GM10266 (cell line): Measurements from ENCODE around the gene PHACTR1.

Experiments
- DNase-seq: peaks from one replicate; pipeline ENCODE4 v3.0.0; 2012; ENCODE audit errors: extremely low spot score
- TF ChIP-seq, protein P1 (sequence below): IDR thresholded peaks from 2 replicates; pipeline ENCODE4 v1.5.1; 2012; ENCODE audit warnings: mild to moderate bottlenecking, low read depth; ENCODE audit not compliant: control insufficient read depth, insufficient read depth; ENCODE audit errors: missing control alignments

Gene PHACTR1

GRCh38 chr6:13059026-13059425 lies 342.5 kb downstream of the PHACTR1 start:
- TF ChIP-seq, protein P1, sequence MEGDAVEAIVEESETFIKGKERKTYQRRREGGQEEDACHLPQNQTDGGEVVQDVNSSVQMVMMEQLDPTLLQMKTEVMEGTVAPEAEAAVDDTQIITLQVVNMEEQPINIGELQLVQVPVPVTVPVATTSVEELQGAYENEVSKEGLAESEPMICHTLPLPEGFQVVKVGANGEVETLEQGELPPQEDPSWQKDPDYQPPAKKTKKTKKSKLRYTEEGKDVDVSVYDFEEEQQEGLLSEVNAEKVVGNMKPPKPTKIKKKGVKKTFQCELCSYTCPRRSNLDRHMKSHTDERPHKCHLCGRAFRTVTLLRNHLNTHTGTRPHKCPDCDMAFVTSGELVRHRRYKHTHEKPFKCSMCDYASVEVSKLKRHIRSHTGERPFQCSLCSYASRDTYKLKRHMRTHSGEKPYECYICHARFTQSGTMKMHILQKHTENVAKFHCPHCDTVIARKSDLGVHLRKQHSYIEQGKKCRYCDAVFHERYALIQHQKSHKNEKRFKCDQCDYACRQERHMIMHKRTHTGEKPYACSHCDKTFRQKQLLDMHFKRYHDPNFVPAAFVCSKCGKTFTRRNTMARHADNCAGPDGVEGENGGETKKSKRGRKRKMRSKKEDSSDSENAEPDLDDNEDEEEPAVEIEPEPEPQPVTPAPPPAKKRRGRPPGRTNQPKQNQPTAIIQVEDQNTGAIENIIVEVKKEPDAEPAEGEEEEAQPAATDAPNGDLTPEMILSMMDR, result no peak
- no peak for DNase-seq

DNA sequence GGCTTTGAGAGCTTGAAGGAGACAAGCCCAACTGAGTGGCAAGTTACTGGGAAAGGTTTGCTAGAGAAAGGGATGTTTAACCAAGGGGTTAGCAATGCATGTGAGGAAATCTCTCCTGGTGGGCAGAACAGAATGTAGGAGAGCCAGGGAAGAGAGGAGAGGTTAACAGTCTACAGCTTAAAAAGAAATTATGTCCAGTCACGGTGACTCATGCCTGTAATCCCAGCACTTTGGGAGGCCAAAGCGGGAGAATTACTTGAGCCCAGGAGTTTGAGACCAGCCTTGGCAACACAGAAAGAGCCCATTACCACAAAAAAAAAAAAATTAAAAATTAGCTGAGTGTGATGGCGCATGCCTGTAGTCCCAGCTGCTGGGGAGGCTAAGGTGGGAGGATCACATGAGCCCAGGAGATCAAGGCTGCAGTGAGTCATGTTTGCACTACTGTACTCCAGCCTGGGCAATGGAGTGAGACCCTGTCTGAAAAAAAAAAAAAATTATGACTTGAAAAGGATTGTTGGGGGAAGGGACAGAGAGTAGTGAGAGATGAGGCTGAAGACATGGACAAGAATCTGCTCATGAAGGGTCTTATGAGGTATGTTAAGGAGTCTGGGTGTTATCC lies 346.8 kb downstream of the PHACTR1 start:
- TF ChIP-seq, protein P1, result no peak
- DNase-seq, result no peak

DNA sequence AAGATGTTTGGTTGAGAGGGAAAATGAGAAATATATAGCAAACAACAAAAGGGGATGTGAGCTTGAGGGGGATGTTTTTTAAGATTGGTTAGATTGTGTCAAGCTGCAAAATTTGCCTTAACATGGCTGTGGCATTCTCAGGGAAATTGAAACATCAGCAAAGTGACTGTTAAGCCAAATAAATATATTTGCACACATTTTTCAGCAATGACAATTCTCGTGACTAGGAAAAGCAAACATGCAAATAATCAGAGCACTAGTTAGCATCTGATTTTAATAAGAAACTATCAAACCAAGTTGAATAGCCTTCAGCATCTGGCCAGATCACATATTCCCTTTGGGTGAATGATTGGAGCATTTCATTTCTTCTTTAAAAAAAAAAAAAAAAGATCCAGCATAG lies 349.0 kb downstream of the PHACTR1 start:
- no peak for DNase-seq
- TF ChIP-seq, protein P1, result no peak

DNA sequence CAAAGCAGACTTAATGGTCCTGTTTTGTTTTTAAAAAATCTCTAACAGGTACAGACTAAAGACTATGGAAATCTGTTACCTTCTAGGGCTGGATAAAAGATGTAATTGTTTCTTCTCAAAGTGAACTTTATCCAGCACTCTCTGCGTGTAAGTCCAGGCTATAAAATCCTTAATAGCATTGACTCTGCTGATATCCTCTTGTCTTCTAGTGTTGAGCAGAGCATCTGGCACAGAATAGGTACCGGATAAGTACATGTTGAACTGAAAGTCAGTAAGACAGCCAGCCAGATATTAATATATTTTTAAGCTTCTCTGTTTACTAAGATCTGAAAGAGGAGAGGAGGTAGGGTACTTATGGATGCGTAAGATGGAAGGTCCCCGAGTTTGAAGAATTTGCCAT lies 349.5 kb downstream of the PHACTR1 start:
- TF ChIP-seq, protein P1, result no peak
- no peak for DNase-seq

GRCh38 chr6:13066820-13067219 lies 350.3 kb downstream of the PHACTR1 start:
- no peak for DNase-seq
- TF ChIP-seq, protein P1, result no peak

- TF ChIP-seq, protein P1, result no peak
- no peak for DNase-seq
Measured at GRCh38 chr6:13068586-13069210, 352.1 kb downstream of the PHACTR1 start.
